ES-I3 (cell line): Measurements from ENCODE around the gene TKT.
"Not testable (repeated sequence)": the region's sequence is repeated elsewhere in the genome, so short reads cannot be mapped to it uniquely, and the experiment has no call there.

Source experiments
- H3K36me3 ChIP-seq: 2 replicates; pipeline ENCODE4 v1.6.1; 2013; ENCODE audit warnings: mild to moderate bottlenecking, low read length, control low read depth, moderate library complexity; ENCODE audit not compliant: insufficient read depth
- H3K4me1 ChIP-seq: 2 replicates; pipeline ENCODE4 v1.6.1; 2013; ENCODE audit warnings: mild to moderate bottlenecking, control low read depth, low read length; ENCODE audit not compliant: insufficient read depth
- H3K9ac ChIP-seq: 2 replicates; pipeline ENCODE4 v1.6.1; 2013; ENCODE audit warnings: low read depth, mild to moderate bottlenecking, low read length, moderate library complexity
- H3K9me3 ChIP-seq: 2 replicates; pipeline ENCODE4 v1.6.1; 2013; ENCODE audit warnings: mild to moderate bottlenecking, low read length, moderate library complexity; ENCODE audit not compliant: control insufficient read depth, insufficient read depth

The TKT gene

DNA sequence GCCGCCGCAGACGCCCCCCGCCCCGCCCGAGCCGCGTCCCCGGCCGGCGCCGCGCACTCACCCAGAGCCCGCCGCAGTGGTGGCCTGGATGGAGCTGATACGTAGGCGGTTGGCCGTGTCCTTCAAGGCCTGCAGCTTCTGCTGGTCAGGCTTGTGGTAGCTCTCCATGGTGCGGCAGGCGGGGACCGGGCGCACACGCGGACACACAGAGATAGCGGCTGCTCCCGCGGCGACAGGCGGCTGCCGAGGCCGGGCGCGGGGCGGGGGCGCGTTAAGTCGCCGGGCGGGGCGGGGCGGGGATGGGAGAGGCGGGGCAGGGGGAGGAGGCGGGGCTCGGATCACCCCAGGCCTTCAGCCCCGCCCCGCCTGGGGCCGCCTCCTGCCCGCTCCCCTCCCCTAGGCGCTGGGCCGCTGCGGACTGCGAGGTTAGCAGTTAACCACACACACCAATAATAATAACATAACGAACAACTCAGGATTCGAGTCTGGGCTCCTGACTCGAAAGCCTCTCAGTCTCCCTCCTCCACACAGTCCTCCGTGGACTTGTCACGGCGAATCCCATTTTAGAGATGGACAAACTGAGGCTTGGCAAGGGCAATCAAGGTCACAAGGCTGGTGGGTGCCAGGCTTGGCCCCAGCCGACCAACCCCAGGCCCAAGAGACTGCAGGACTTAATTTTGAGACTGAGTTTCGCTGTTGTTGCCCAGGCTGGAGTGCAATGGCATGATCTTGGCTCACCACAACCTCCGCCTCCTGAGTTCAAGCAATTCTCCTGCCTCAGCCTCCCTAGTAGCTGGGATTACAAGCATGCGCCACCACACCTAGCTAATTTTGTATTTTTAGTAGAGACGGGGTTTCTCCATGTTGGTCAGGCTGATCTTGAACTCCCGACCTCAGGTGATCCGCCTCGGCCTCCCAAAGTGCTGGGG, at the start of gene TKT:
Gene TKT, minus strand, starts transcription at position 248 of the 929 bp plus-strand sequence. Its CDS starts 80 bp downstream, at position 168.
- Histone ChIP-seq H3K4me1 (peaks cover 30% of the 10 kb centered on the region), H3K9ac (peak within 1 kb of the TSS; percentile 91), H3K9me3 (no peaks in the 10 kb centered on the region), H3K36me3 (peaks cover 15% of the 10 kb centered on the region; the same call in 1 of the 2 replicates)

DNA sequence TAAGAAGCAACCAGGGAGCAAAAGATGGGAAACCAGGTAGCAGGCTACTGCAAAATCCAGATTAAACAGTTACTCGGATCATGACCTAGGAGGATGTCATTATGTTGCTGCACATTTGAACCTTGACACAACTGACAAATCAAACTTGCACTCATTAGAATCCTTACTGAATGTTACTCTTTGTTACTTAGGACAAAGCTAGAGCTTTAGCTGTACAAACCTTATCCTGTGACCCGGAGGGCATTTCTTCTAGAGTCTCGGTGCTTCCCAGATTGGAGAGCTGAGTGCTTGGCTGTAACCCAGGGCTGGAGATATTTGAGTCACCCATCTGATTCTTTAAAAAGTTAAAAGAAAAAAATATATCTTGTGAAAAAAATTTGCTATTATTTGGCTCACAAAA, 48.1 kb upstream of the TKT start:
- Histone ChIP-seq H3K9ac (no peak overlapping the region), H3K9me3 (no peaks in the 10 kb centered on the region), H3K36me3 (peaks cover 12% of the 10 kb centered on the region; the same call in 1 of the 2 replicates)

DNA sequence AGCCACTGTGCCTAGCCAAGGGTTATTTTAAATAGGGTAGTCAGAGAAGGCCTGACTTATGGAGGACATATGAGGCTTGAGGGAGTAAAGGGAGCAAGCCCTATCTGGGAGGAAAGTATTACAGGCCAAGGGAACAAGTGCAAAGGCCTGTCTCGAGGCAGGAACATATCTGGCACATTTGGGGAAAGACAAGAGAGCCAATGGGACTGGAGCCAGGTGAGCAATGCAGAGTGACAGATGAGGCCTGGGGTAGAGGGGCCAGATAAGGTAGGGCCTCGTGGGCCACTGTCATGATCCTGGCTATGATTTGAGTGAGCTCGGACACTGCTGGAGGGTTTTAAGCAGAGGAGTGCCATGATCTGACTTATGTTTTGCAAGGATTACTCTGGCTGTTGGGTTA, 47.7 kb upstream of the TKT start:
- no peaks in the 10 kb centered on the region for H3K9me3 ChIP-seq
- H3K4me1 ChIP-seq: no peaks in the 10 kb centered on the region
- 0 out of 2 replicates have a peak, but pooled peaks cover 8% of the 10 kb centered on the region for H3K36me3 ChIP-seq
- H3K9ac ChIP-seq: no peak overlapping the region

More for the DNA sequence above, 48.1 kb upstream of the TKT start:
- no peaks in the 10 kb centered on the region for H3K4me1 ChIP-seq

GRCh38 chr3:53300826-53301225, 45.0 kb upstream of the TKT start:
- Histone ChIP-seq H3K36me3 (0 out of 2 replicates have a peak, but pooled peaks cover 11% of the 10 kb centered on the region), H3K9me3 (no peaks in the 10 kb centered on the region), H3K4me1 (no peaks in the 10 kb centered on the region)

DNA sequence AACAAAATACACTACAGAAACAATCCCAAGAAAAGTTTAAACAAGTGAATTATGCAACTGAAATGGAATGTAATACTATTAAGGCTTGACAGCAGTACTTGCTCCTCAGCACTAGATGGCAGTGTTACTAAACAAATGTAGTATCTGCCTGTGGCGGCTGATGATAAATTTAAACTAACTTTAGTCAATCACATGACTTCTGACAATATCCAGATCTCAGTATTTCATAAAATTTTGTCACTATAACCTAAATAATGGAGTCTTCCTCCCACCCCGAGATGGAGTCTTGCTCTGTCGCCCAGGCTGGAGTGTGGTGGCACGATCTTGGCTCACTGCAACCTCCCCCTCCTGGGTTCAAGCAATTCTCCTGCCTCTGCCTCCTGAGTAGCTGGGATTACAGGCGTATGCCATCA, 43.8 kb upstream of the TKT start:
- H3K36me3 ChIP-seq: 0 out of 2 replicates have a peak, but pooled peaks cover 11% of the 10 kb centered on the region
- H3K9me3 ChIP-seq, H3K4me1 ChIP-seq, H3K9ac ChIP-seq: not testable (repeated sequence)

More at GRCh38 chr3:53300826-53301225, 45.0 kb upstream of the TKT start:
- no peak overlapping the region for H3K9ac ChIP-seq

DNA sequence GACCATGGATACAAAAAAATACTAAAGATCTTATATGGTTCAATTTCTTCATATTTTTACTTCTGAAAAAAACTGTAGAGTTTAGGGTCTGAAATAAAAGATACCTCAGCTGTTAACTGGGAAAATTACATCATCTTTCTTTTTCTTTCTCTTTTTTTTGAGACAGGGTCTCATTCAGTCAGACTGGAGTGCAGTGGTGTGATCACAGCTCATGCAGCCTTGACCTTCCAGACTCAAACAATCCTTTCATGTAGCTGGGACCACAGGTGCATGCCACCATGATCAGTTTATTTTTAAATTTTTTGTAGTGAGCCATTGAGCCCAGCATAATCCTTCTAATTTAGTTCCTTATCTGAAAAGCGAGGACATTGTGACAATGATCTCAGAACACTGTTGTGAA, 39.6 kb upstream of the TKT start:
- Histone ChIP-seq H3K4me1 (no peaks in the 10 kb centered on the region), H3K9me3 (no peaks in the 10 kb centered on the region), H3K36me3 (peaks cover 8% of the 10 kb centered on the region; the same call in 1 of the 2 replicates), H3K9ac (no peak overlapping the region)

GRCh38 chr3:53293867-53294266, 38.0 kb upstream of the TKT start:
- no peaks in the 10 kb centered on the region for H3K9me3 ChIP-seq
- no peak overlapping the region for H3K9ac ChIP-seq
- peaks cover 8% of the 10 kb centered on the region for H3K36me3 ChIP-seq
- no peaks in the 10 kb centered on the region for H3K4me1 ChIP-seq

- no peaks in the 10 kb centered on the region for H3K9me3 ChIP-seq
- peaks cover 3% of the 10 kb centered on the region for H3K36me3 ChIP-seq
- H3K9ac ChIP-seq: no peak overlapping the region
- H3K4me1 ChIP-seq: peaks cover 26% of the 10 kb centered on the region
Measured at GRCh38 chr3:53288214-53288613, 32.4 kb upstream of the TKT start.

DNA sequence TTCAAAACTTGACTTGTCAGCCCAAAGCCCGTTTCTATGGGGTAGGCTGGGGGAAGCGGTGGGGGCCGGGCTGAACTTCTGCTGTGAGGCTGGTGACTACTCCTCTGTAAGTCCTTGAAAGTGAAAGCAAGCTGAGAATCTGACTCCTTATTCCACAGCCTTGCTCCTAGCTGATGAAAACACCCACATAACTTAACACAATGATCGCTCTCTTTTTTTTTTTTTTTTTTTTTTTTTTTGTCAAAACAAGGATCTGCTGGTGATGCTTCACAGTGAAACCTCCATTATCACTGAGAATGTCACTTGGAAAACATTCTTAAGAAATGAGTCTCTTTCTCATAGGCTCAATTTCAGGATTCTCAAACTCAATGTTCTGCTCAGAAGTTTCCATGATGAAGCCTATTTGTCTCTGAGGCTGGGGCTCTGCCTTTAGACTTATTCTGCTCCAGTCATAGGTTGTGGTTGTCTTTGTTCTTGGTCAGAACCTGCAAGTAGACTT, 31.4 kb upstream of the TKT start:
- H3K9me3 ChIP-seq: no peaks in the 10 kb centered on the region
- peaks cover 3% of the 10 kb centered on the region; the same call in 1 of the 2 replicates for H3K36me3 ChIP-seq
- H3K4me1 ChIP-seq: peaks cover 26% of the 10 kb centered on the region
- H3K9ac ChIP-seq: no peak overlapping the region

DNA sequence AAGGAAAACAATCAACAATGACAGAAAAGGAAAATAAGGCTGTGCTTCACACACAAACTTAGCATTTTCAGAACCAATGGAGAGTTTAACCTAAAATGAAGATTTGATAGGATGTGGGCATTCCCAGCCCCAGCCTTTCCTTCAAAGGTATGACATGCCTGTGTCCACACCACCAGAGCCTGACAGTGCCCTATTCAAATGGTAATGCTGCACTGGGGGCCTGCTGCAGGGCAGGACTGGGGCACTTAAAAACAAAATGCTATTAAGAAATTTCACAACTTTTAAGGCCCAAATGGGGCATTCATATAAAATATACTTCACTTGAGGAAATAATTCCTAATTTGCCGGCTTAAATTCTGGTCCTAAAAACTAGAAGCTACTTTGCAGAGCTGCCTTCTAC, 30.9 kb upstream of the TKT start:
- Histone ChIP-seq H3K36me3 (peaks cover 3% of the 10 kb centered on the region; the same call in 1 of the 2 replicates), H3K4me1 (peaks cover 26% of the 10 kb centered on the region), H3K9ac (no peak overlapping the region), H3K9me3 (no peaks in the 10 kb centered on the region)

- Histone ChIP-seq H3K9ac (no peak overlapping the region), H3K9me3 (no peaks in the 10 kb centered on the region), H3K36me3 (peaks cover 3% of the 10 kb centered on the region; the same call in 1 of the 2 replicates), H3K4me1 (peaks cover 22% of the 10 kb centered on the region)
Measured at GRCh38 chr3:53282581-53282980, 26.8 kb upstream of the TKT start.

DNA sequence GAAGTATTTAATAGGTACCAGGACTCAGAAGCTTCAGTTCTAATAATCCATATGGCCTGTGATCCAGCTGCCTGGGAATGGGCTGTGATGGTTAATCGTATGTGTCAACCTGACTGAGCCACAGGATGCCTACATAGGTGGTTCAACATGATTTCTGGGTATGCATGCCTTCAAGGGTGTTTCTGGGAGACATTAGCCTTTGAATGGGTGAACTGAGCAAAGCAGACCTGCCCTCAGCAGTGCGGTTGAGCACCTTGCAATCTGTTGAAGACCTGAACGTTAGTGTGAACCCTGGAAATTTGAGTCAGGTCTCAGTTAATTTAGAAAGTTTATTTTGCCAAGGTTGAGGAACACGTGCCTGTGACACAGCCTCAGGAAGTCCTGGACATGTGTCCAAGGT, 22.8 kb upstream of the TKT start:
- H3K9me3 ChIP-seq: no peaks in the 10 kb centered on the region
- peaks cover 15% of the 10 kb centered on the region for H3K4me1 ChIP-seq
- H3K9ac ChIP-seq: no peak overlapping the region
- no peaks in the 10 kb centered on the region for H3K36me3 ChIP-seq

- peaks cover 23% of the 10 kb centered on the region for H3K4me1 ChIP-seq
- no peaks in the 10 kb centered on the region for H3K9me3 ChIP-seq
- H3K36me3 ChIP-seq: no peaks in the 10 kb centered on the region
- no peak overlapping the region for H3K9ac ChIP-seq
Measured at GRCh38 chr3:53274938-53275605, 19.2 kb upstream of the TKT start.

DNA sequence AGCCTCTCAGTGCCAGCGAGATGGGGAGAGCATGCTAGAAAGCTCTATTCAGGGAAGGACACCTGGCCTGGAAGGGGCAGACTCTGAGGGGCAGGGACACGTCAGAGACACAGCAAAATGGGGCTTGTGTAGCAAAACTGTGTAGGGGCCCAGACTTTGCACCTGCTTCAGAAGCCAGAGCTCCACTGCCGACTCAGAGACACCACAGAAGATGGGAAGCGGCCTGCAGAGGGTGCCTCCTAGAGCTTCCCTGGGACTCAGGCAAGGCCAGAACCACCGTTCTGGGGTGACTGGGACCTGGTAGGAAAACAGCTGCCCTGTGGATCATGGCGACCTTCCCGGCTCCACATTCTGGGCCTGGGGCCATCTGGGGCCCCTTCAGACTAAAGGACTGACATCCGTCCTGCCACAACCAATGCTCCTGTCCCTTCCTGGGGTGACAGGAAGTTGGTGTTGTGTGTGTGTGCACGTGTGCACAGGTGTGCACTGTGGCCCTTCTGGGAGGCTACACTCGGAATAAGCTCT, 17.4 kb upstream of the TKT start:
- Histone ChIP-seq H3K36me3 (no peaks in the 10 kb centered on the region), H3K9me3 (no peaks in the 10 kb centered on the region), H3K4me1 (peaks cover 25% of the 10 kb centered on the region), H3K9ac (no peak overlapping the region)
